ENCODE results near the gene TTF2.

Gene TTF2

DNA sequence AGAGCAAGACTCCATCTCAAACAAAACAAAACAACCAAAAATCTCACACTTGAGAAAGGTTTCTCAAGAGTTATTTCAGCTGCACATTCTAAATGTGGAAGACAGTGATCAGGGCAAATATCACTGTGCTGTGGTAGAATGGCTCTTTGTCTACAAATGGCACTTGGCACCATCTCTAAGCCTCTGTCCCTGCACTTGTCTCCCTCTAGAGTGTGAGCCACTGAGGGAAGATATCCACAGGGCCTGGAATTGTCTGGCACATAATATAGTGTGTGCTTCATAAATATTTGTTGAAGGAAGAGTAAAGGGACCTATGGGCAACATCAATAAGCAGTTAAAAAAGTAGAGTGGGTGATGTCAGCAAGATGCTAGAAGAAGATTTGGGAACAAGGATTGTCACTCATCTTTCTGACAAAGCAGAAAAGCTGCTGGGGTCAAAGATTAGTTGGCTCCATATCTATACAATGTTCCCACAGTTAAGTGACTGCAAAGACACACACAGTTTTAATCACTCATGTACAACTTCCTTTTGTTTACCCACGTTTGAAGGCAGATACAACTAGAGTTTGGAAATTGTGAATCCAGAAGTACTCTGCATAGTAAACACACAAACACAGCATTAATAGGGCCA lies 39.5 kb upstream of the TTF2 start:
- no peak overlapping the region for H2AFZ ChIP-seq (ENCODE audit: low read depth, low read length)
- H4K20me1 ChIP-seq (ENCODE audit: insufficient read depth, low read length), result no peaks in the 10 kb centered on the region
- H3K4me2 ChIP-seq (ENCODE audit: insufficient read depth, low read length), result no peak overlapping the region
- no peaks in the 10 kb centered on the region for H3K79me2 ChIP-seq (ENCODE audit: insufficient read depth, low read length)
- ATAC-seq (ENCODE audit: insufficient read depth, low read depth), result no peak
- H3K27me3 ChIP-seq (ENCODE audit: insufficient read depth, low read length, poor library complexity), result no peaks in the 10 kb centered on the region
- DNase-seq, result no peak
- TF ChIP-seq, protein P1, sequence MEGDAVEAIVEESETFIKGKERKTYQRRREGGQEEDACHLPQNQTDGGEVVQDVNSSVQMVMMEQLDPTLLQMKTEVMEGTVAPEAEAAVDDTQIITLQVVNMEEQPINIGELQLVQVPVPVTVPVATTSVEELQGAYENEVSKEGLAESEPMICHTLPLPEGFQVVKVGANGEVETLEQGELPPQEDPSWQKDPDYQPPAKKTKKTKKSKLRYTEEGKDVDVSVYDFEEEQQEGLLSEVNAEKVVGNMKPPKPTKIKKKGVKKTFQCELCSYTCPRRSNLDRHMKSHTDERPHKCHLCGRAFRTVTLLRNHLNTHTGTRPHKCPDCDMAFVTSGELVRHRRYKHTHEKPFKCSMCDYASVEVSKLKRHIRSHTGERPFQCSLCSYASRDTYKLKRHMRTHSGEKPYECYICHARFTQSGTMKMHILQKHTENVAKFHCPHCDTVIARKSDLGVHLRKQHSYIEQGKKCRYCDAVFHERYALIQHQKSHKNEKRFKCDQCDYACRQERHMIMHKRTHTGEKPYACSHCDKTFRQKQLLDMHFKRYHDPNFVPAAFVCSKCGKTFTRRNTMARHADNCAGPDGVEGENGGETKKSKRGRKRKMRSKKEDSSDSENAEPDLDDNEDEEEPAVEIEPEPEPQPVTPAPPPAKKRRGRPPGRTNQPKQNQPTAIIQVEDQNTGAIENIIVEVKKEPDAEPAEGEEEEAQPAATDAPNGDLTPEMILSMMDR (IDR thresholded peaks at IDR 0.05; ENCODE audit: borderline replicate concordance, extremely low read depth, low read length, poor library complexity, severe bottlenecking), result no peak
- no peak for TF ChIP-seq EZH2 (IDR thresholded peaks at IDR 0.05; ENCODE audit: borderline replicate concordance, low read depth, low read length, severe bottlenecking)
- no peaks in the 10 kb centered on the region for H3K9me3 ChIP-seq (ENCODE audit: insufficient read depth, low read length, severe bottlenecking)
- H3K9ac ChIP-seq (ENCODE audit: low read depth, low read length), result no peak overlapping the region
- H3K27ac ChIP-seq (ENCODE audit: low read length), result no peak overlapping the region
- H3K4me1 ChIP-seq (ENCODE audit: insufficient read depth, low read length), result no peaks in the 10 kb centered on the region
- H3K36me3 ChIP-seq (ENCODE audit: insufficient read depth, low read length), result no peaks in the 10 kb centered on the region
- no peak overlapping the region for H3K4me3 ChIP-seq (ENCODE audit: low read depth in 1 of 2, low read length in 2 of 2)

DNA sequence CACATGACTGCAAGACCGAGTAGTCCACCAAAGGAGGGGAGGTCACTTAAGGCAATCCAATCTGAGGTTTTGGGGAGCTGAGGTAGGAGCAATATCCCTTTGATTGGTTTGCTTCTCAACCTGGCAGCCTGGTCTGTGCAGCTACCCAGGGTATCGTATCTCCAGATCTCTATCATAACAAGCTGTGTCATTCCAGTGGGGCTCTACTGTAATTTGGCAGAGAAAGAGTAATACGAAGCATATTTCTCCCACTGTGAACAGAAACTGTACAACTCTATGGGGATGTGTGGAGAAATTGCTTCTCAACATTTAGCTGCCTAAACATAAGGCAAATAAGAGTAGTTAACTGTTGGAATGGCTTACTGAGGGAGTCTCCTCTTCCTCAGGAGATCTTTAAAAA lies 38.0 kb upstream of the TTF2 start:
- Histone ChIP-seq H3K4me3 (ENCODE audit: low read depth in 1 of 2, low read length in 2 of 2) (no peak overlapping the region), H3K4me1 (ENCODE audit: insufficient read depth, low read length) (no peaks in the 10 kb centered on the region), H3K79me2 (ENCODE audit: insufficient read depth, low read length) (no peaks in the 10 kb centered on the region), H3K27ac (ENCODE audit: low read length) (no peak overlapping the region), H4K20me1 (ENCODE audit: insufficient read depth, low read length) (no peaks in the 10 kb centered on the region), H3K9ac (ENCODE audit: low read depth, low read length) (no peak overlapping the region), H3K4me2 (ENCODE audit: insufficient read depth, low read length) (no peak overlapping the region), H3K9me3 (ENCODE audit: insufficient read depth, low read length, severe bottlenecking) (no peaks in the 10 kb centered on the region), H3K27me3 (ENCODE audit: insufficient read depth, low read length, poor library complexity) (no peaks in the 10 kb centered on the region), H2AFZ (ENCODE audit: low read depth, low read length) (no peak overlapping the region), H3K36me3 (ENCODE audit: insufficient read depth, low read length) (no peaks in the 10 kb centered on the region)
- ATAC-seq (ENCODE audit: insufficient read depth, low read depth) (no peak), DNase-seq (no peak)
- TF ChIP-seq, protein P1 (IDR thresholded peaks at IDR 0.05; ENCODE audit: borderline replicate concordance, extremely low read depth, low read length, poor library complexity, severe bottlenecking), result no peak
- TF ChIP-seq EZH2 (IDR thresholded peaks at IDR 0.05; ENCODE audit: borderline replicate concordance, low read depth, low read length, severe bottlenecking), result no peak

DNA sequence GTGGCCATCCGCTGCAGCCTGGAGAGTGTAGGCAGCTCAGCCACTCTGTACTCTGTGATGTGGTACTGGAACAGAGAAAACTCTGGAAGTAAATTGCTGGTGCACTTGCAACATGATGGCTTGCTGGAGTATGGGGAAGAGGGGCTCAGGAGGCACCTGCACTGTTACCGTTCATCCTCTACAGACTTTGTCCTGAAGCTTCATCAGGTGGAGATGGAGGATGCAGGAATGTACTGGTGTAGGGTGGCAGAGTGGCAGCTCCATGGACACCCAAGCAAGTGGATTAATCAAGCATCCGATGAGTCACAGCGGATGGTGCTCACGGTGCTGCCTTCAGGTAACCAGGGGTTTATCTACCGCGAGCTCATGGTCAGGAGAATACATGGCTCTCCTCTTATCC lies 34.6 kb upstream of the TTF2 start:
- Histone ChIP-seq H3K4me1 (ENCODE audit: insufficient read depth, low read length) (no peaks in the 10 kb centered on the region), H4K20me1 (ENCODE audit: insufficient read depth, low read length) (no peaks in the 10 kb centered on the region), H3K4me3 (ENCODE audit: low read depth in 1 of 2, low read length in 2 of 2) (no peak overlapping the region), H3K9ac (ENCODE audit: low read depth, low read length) (no peak overlapping the region), H3K36me3 (ENCODE audit: insufficient read depth, low read length) (no peaks in the 10 kb centered on the region), H3K4me2 (ENCODE audit: insufficient read depth, low read length) (no peak overlapping the region), H2AFZ (ENCODE audit: low read depth, low read length) (no peak overlapping the region), H3K9me3 (ENCODE audit: insufficient read depth, low read length, severe bottlenecking) (no peaks in the 10 kb centered on the region), H3K27ac (ENCODE audit: low read length) (no peak overlapping the region), H3K27me3 (ENCODE audit: insufficient read depth, low read length, poor library complexity) (no peaks in the 10 kb centered on the region), H3K79me2 (ENCODE audit: insufficient read depth, low read length) (no peaks in the 10 kb centered on the region)
- no peak for TF ChIP-seq EZH2 (IDR thresholded peaks at IDR 0.05; ENCODE audit: borderline replicate concordance, low read depth, low read length, severe bottlenecking)
- TF ChIP-seq, protein P1 (IDR thresholded peaks at IDR 0.05; ENCODE audit: borderline replicate concordance, extremely low read depth, low read length, poor library complexity, severe bottlenecking), result no peak
- DNase-seq (no peak), ATAC-seq (ENCODE audit: insufficient read depth, low read depth) (no peak)

Data from DND-41 (cell line).